ENCODE results near the gene EDC3. TPM values are rescaled to one million over a fixed set of nuclear protein-coding genes. Genes with fewer than 3 reads are reported as not detected.
"Not testable (repeated sequence)": the region's sequence is repeated elsewhere in the genome, so short reads cannot be mapped to it uniquely, and the experiment has no call there.

EDC3 gene
- total and polyA plus RNA-seq, 11 donors = 7.3 to 23.0 (median 16.5) TPM

DNA sequence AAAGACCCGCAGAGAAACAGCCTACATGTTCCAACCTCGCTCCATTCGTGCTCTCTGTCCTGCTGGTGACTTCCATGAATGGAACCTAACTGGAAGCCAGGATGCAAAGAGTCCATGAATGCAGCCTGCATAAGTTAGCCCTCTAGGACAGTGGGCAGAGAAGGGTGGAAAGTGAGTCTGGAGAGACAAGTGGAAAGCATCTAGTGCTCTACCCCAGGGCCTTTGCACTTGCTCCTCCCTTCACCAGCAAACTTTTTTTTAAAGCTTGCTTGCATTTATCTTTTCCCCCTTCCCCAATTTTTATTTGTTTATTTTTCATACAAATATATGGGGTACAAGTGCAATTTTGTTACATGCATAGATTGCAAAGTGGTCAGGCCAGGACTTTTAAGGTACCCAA is 37.4 kb upstream of the EDC3 start:
- intact Hi-C loops (cut with DNase I) = no loop called here
- ATAC-seq (no peak), DNase-seq (no peak)
- Histone ChIP-seq H3K36me3 (no peaks in the 10 kb centered on the region), H3K9me3 (no peaks in the 10 kb centered on the region), H3K4me3 (no peak overlapping the region), H3K27me3 (peaks cover 0 to 36% (median 0%) of the 10 kb centered on the region in 9 donors), H3K4me1 (no peaks in the 10 kb centered on the region), H3K27ac (no peak overlapping the region)
- 89 to 96% (median 91%) methylated on average over 3 of the region's 3 CpGs for WGBS, 4 donors
- no peak for TF ChIP-seq POLR2A (IDR thresholded peaks at IDR 0.05)
- TF ChIP-seq, protein P1, sequence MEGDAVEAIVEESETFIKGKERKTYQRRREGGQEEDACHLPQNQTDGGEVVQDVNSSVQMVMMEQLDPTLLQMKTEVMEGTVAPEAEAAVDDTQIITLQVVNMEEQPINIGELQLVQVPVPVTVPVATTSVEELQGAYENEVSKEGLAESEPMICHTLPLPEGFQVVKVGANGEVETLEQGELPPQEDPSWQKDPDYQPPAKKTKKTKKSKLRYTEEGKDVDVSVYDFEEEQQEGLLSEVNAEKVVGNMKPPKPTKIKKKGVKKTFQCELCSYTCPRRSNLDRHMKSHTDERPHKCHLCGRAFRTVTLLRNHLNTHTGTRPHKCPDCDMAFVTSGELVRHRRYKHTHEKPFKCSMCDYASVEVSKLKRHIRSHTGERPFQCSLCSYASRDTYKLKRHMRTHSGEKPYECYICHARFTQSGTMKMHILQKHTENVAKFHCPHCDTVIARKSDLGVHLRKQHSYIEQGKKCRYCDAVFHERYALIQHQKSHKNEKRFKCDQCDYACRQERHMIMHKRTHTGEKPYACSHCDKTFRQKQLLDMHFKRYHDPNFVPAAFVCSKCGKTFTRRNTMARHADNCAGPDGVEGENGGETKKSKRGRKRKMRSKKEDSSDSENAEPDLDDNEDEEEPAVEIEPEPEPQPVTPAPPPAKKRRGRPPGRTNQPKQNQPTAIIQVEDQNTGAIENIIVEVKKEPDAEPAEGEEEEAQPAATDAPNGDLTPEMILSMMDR (IDR thresholded peaks at IDR 0.05) = no peak

DNA sequence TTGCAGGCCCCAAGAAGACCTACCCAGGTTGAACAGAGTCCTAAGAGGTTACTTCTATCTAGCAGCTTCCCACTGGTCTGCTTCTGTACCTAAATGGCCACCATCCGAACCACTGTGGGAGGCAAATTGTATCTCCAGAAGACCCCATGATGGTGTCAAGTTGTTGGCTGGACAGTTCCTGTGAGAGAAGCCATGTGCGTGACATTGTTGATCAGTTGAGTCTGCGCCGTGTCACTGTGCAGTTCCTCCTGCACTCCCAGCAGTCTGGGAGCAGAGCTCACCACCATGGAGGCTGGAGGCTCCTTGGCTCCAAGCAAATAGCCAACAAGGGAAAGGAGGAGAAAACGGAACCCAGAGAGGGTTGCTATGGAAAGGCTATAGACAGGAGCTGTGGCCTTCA is 37.0 kb upstream of the EDC3 start:
- peaks cover 0 to 36% (median 0%) of the 10 kb centered on the region in 9 donors for H3K27me3 ChIP-seq
- DNase-seq = no peak
- no peak overlapping the region for H3K27ac ChIP-seq
- no peaks in the 10 kb centered on the region for H3K9me3 ChIP-seq
- no peak overlapping the region for H3K4me3 ChIP-seq
- ATAC-seq = no peak
- no peaks in the 10 kb centered on the region for H3K36me3 ChIP-seq
- TF ChIP-seq POLR2A (IDR thresholded peaks at IDR 0.05) = no peak
- TF ChIP-seq, protein P1 (IDR thresholded peaks at IDR 0.05) = no peak
- peaks cover 0 to 3% (median 0%) of the 10 kb centered on the region in 12 donors for H3K4me1 ChIP-seq
- intact Hi-C loops (cut with DNase I) = no loop called here
- 82 to 95% (median 88%) methylated on average over 5 of the region's 5 CpGs for WGBS, 4 donors

DNA sequence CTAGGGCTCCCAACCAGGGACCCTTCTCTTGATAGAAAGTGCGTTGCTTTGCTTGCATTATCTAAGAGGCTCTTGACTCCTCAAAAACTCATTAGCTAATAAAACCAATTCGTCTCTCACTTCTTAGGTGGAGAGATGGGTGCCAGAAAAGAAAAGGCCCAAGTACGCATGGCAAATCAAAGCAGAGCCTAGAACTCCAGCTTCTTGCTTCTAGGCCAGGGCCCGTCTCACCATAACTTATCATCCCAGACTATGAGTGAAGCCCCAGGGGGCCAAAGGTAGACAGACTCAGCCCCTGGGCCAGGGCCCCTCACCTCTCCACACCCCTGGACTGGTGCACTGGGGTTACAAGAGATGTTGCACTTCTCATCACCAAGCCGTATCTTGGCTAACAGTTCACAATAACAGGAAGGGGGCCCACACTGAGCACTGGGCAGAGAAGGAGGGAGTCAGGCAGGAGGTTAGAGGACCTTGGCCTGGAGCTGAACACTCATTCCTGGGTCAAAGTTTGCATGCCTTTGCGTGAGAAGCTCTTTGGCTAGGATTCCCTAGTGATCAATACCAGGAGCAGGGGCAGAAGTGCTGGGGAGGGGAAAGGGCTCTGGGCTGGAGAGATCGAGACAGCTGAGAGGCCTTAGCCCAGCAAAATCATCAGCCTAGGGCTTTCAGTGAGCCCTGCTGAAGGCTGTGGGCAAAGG is 34.9 kb upstream of the EDC3 start:
- Histone ChIP-seq H3K27me3 (peaks cover 0 to 36% (median 0%) of the 10 kb centered on the region in 9 donors), H3K4me1 (peaks cover 0 to 24% (median 14%) of the 10 kb centered on the region in 12 donors), H3K4me3 (no peak overlapping the region), H3K27ac (no peak overlapping the region), H3K36me3 (no peaks in the 10 kb centered on the region), H3K9me3 (no peaks in the 10 kb centered on the region)
- 74 to 85% (median 79%) methylated on average over 7 of the region's 7 CpGs for WGBS, 4 donors
- ATAC-seq = no peak
- no peak for DNase-seq
- intact Hi-C loops (cut with DNase I) = no loop called here
- TF ChIP-seq, protein P1 (IDR thresholded peaks at IDR 0.05) = no peak
- no peak for TF ChIP-seq POLR2A (IDR thresholded peaks at IDR 0.05)

DNA sequence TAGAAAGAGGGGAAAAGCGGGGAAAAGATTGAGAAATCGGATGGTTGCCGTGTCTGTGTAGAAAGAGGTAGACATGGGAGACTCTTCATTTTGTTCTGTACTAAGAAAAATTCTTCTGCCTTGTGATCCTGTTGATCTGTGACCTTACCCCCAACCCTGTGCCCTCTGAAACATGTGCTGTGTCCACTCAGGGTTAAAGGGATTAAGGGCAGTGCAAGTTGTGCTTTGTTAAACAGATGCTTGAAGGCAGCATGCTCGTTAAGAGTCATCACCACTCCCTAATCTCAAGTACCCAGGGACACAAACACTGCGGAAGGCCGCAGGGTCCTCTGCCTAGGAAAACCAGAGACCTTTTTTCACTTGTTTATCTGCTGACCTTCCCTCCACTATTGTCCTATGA is 33.5 kb upstream of the EDC3 start:
- H3K9me3 ChIP-seq; H3K36me3 ChIP-seq; H3K27ac ChIP-seq; intact Hi-C loops (cut with DNase I); DNase-seq; H3K4me3 ChIP-seq; ATAC-seq: not testable (repeated sequence)
- peaks cover 0 to 35% (median 0%) of the 10 kb centered on the region in 9 donors for H3K27me3 ChIP-seq
- WGBS, 4 donors = 52 to 72% (median 68%) methylated on average over 6 of the region's 6 CpGs
- peaks cover 0 to 30% (median 14%) of the 10 kb centered on the region in 12 donors for H3K4me1 ChIP-seq

DNA sequence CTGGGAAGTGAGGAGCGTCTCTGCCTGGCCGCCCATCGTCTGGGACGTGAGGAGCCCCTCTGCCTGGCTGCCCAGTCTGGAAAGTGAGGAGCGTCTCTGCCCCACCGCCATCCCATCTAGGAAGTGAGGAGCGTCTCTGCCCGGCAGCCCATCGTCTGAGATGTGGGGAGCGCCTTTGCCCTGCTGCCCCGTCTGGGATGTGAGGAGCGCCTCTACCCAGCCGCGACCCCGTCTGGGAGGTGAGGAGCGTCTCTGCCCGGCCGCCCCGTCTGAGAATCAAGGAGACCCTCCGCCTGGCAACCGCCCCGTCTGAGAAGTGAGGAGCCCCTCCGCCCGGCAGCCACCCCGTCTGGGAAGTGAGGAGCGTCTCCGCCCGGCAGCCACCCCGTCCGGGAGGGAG is 32.9 kb upstream of the EDC3 start:
- 83 to 92% (median 90%) methylated on average over 10 to 22 of the region's 30 CpGs for WGBS, 4 donors
- H3K27me3 ChIP-seq = peaks cover 0 to 30% (median 0%) of the 10 kb centered on the region in 9 donors
- H3K9me3 ChIP-seq; H3K36me3 ChIP-seq; H3K4me3 ChIP-seq; intact Hi-C loops (cut with DNase I); H3K27ac ChIP-seq; DNase-seq; ATAC-seq: not testable (repeated sequence)
- H3K4me1 ChIP-seq = peaks cover 0 to 30% (median 14%) of the 10 kb centered on the region in 12 donors

Data from heart left ventricle (tissue), 16 donors.